T1000 (cell line): ENCODE results near the gene JRKL.
A peak's percentile ranks its signal among the peaks of the same experiment; 100 is the strongest.

Experiments used
- DNase-seq: peaks from one replicate; lab custom pipeline; 2025; ENCODE audit warnings: mixed read lengths; lab: John Stamatoyannopoulos, UW

Gene JRKL

GRCh38 chr11:96389720-96390487 is at the start of gene JRKL, which contains the start of gene CCDC82:
Gene JRKL (plus strand): TSS chr11:96390013. CDS start chr11:96390650, 637 bp downstream.
Gene CCDC82 (minus strand): TSS chr11:96389912. CDS start chr11:96384747, 5,165 bp downstream.
- DNase-seq = peak; percentile 78

- DNase-seq = no peak
Measured at GRCh38 chr11:96340555-96340885, 49.3 kb upstream of the JRKL start.

GRCh38 chr11:96341211-96342013 is 48.4 kb upstream of the JRKL start:
- no peak for DNase-seq

GRCh38 chr11:96342014-96342960 is 47.5 kb upstream of the JRKL start:
- DNase-seq = no peak

- DNase-seq = peak; percentile 73
Measured at GRCh38 chr11:96342961-96343711, 46.7 kb upstream of the JRKL start, which contains the start of gene MAML2. Gene MAML2 (minus strand): TSS chr11:96343195. CDS start chr11:96341895, 1,300 bp downstream.

GRCh38 chr11:96356848-96357247 is 33.0 kb upstream of the JRKL start:
- DNase-seq = no peak

- no peak for DNase-seq
Measured at GRCh38 chr11:96357794-96358193, 32.0 kb upstream of the JRKL start.

GRCh38 chr11:96358321-96358720 is 31.5 kb upstream of the JRKL start:
- DNase-seq = no peak

GRCh38 chr11:96361778-96362177 is 28.0 kb upstream of the JRKL start:
- DNase-seq = no peak

- no peak for DNase-seq
Measured at GRCh38 chr11:96365493-96365892, 24.3 kb upstream of the JRKL start.

GRCh38 chr11:96366024-96366423 is 23.8 kb upstream of the JRKL start:
- no peak for DNase-seq

- no peak for DNase-seq
Measured at GRCh38 chr11:96367342-96367741, 22.5 kb upstream of the JRKL start.

- DNase-seq = no peak
Measured at GRCh38 chr11:96373826-96374225, 16.0 kb upstream of the JRKL start.

GRCh38 chr11:96376796-96377195 is 13.0 kb upstream of the JRKL start:
- DNase-seq = no peak

GRCh38 chr11:96384156-96384555 is 5.7 kb upstream of the JRKL start:
- no peak for DNase-seq

- DNase-seq = no peak
Measured at GRCh38 chr11:96385187-96385586, 4.6 kb upstream of the JRKL start.

GRCh38 chr11:96388891-96389719 is 708 bp upstream of the JRKL start:
- DNase-seq = no peak

- DNase-seq = no peak
Measured at GRCh38 chr11:96390488-96390792, 627 bp downstream of the JRKL start.

- DNase-seq = no peak
Measured at GRCh38 chr11:96391698-96392307, 2.0 kb downstream of the JRKL start.

- DNase-seq = no peak
Measured at GRCh38 chr11:96393753-96394348, 4.0 kb downstream of the JRKL start.
